ENCODE measurements around the gene AK9.
A peak's percentile ranks its signal among the peaks of the same experiment; 100 is the strongest.
"Not testable (repeated sequence)": the region's sequence is repeated elsewhere in the genome, so short reads cannot be mapped to it uniquely, and the experiment has no call there.

Gene AK9

GRCh38 chr6:109690737-109691621, at the start of gene AK9, which contains the start of gene FIG4:
TSS of gene AK9 (minus strand) at chr6:109691202. CDS start at chr6:109675745, 15,457 bp downstream.
TSS of gene FIG4 (plus strand) at chr6:109691296. CDS start at chr6:109691436, 140 bp downstream.
- peak; percentile 86 for DNase-seq (ENCODE audit: low read depth)

- no peak for DNase-seq (ENCODE audit: low read depth)
These were observed 49.8 kb upstream of the AK9 start for GRCh38 chr6:109740787-109741186.

- no peak for DNase-seq (ENCODE audit: low read depth)
These were observed 48.7 kb upstream of the AK9 start for GRCh38 chr6:109739686-109740085.

GRCh38 chr6:109738667-109739066, 47.7 kb upstream of the AK9 start:
- no peak for DNase-seq (ENCODE audit: low read depth)

GRCh38 chr6:109738255-109738654, 47.3 kb upstream of the AK9 start:
- DNase-seq (ENCODE audit: low read depth): no peak

- DNase-seq (ENCODE audit: low read depth): no peak
These were observed 45.4 kb upstream of the AK9 start for GRCh38 chr6:109736273-109737025.

- not testable (repeated sequence) for DNase-seq (ENCODE audit: low read depth)
These were observed 34.2 kb upstream of the AK9 start for GRCh38 chr6:109725250-109725649.

GRCh38 chr6:109722564-109723254, 31.7 kb upstream of the AK9 start:
- DNase-seq (ENCODE audit: low read depth): no peak

GRCh38 chr6:109722011-109722410, 31.0 kb upstream of the AK9 start:
- no peak for DNase-seq (ENCODE audit: low read depth)

GRCh38 chr6:109720311-109720710, 29.3 kb upstream of the AK9 start:
- DNase-seq (ENCODE audit: low read depth): no peak

- DNase-seq (ENCODE audit: low read depth): no peak
These were observed 28.0 kb upstream of the AK9 start for GRCh38 chr6:109718991-109719390.

GRCh38 chr6:109717971-109718370, 27.0 kb upstream of the AK9 start:
- DNase-seq (ENCODE audit: low read depth): no peak

- no peak for DNase-seq (ENCODE audit: low read depth)
These were observed 24.6 kb upstream of the AK9 start for GRCh38 chr6:109715616-109716015.

- DNase-seq (ENCODE audit: low read depth): no peak
These were observed 23.6 kb upstream of the AK9 start for GRCh38 chr6:109714611-109715010.

GRCh38 chr6:109714166-109714565, 23.2 kb upstream of the AK9 start:
- DNase-seq (ENCODE audit: low read depth): no peak

GRCh38 chr6:109713097-109713496, 22.1 kb upstream of the AK9 start:
- no peak for DNase-seq (ENCODE audit: low read depth)

GRCh38 chr6:109708099-109708498, 17.1 kb upstream of the AK9 start:
- not testable (repeated sequence) for DNase-seq (ENCODE audit: low read depth)

GRCh38 chr6:109706513-109706912, 15.5 kb upstream of the AK9 start:
- DNase-seq (ENCODE audit: low read depth): no peak

- DNase-seq (ENCODE audit: low read depth): peak; percentile 85
These were observed 14.3 kb upstream of the AK9 start for GRCh38 chr6:109705258-109705657.

GRCh38 chr6:109702791-109703190, 11.8 kb upstream of the AK9 start:
- DNase-seq (ENCODE audit: low read depth): no peak

GRCh38 chr6:109701774-109702173, 10.8 kb upstream of the AK9 start:
- DNase-seq (ENCODE audit: low read depth): no peak

- DNase-seq (ENCODE audit: low read depth): no peak
These were observed 10.2 kb upstream of the AK9 start for GRCh38 chr6:109701221-109701620.

Data from fibroblast of the conjunctiva (primary cell).